Endothelial cell of umbilical vein (primary cell): ENCODE data around the gene ARHGAP15. TPM values are rescaled to one million over a fixed set of nuclear protein-coding genes. Genes with fewer than 3 reads are reported as not detected.

Experiments
- BruUV-seq: library from RNA; stranded (reverse); fragments of 400-500 nt; replicated peaks from 2 replicates; lab custom pipeline; 2021; lab: Mats Ljungman, UMichigan
- CTCF ChIA-PET: fragments of 300-600, 350-600 bp; sonication (Branson Sonifier 250); formaldehyde crosslinking; loops from one replicate; lab custom pipeline; 2021; ENCODE audit warnings: antibody characterized with exemption, inconsistent platforms; lab: Charles Lee
- POLR2A ChIA-PET: fragments of 300-600, 350-600 bp; sonication (Branson Sonifier 250); formaldehyde crosslinking; loops from one replicate; lab custom pipeline; 2021; ENCODE audit warnings: antibody characterized with exemption, inconsistent platforms; lab: Charles Lee
- DNase-seq: peaks from one replicate; pipeline ENCODE4 v3.0.0-alpha.2; 2011; ENCODE audit warnings: low read depth, low spot score
- FAIRE-seq: peaks from 2 replicates; lab custom pipeline; 2011; peaks lifted over from hg19 to GRCh38; lab: Jason Lieb, UNC
- H2AFZ ChIP-seq: 2 replicates; pipeline ENCODE4 v1.6.0; 2012; ENCODE audit warnings: low read depth, low read length, control low read depth, inconsistent platforms
- H3K27ac ChIP-seq: 2 replicates; pipeline ENCODE4 v1.5.1; 2011; ENCODE audit warnings: low read depth, mild to moderate bottlenecking, control low read depth, low read length, moderate library complexity; ENCODE audit not compliant: insufficient read depth
- H3K27me3 ChIP-seq, 2 experiments: 2 replicates each; pipeline versions ENCODE4 v1.6.0 to v1.6.1; 2011; ENCODE audit warnings: low read length in 2 of 2, mixed read lengths in 1 of 2; ENCODE audit not compliant: control insufficient read depth in 2 of 2, insufficient read depth in 2 of 2
- H3K36me3 ChIP-seq, 2 experiments: 2 replicates in 1 of 2; 3 replicates in 1 of 2; pipeline ENCODE4 v1.5.1; 2011; ENCODE audit warnings: low read length in 2 of 2, mild to moderate bottlenecking in 1 of 2, moderate library complexity in 1 of 2; ENCODE audit not compliant: control insufficient read depth in 2 of 2, insufficient read depth in 2 of 2; ENCODE audit errors: extremely low read depth in 1 of 2
- H3K4me1 ChIP-seq: 3 replicates; pipeline ENCODE4 v1.5.1; 2011; ENCODE audit warnings: mild to moderate bottlenecking, low read length; ENCODE audit not compliant: control insufficient read depth, insufficient read depth; ENCODE audit errors: extremely low read depth
- H3K4me2 ChIP-seq: 2 replicates; pipeline ENCODE4 v1.6.1; 2011; ENCODE audit warnings: low read length, control low read depth, mixed read lengths; ENCODE audit not compliant: insufficient read depth
- H3K4me3 ChIP-seq, 3 experiments: fragments of 200-600 bp in 1 of 3; sonication (generic), shearing (Covaris generic) in 1 of 3; replicated peaks in 1 of 3; 2 replicates each; pipeline ENCODE4 v1.5.1; 2011 to 2016; ENCODE audit warnings: control low read depth in 3 of 3, low read length in 3 of 3, mild to moderate bottlenecking in 2 of 3, inconsistent platforms in 1 of 3, low read depth in 1 of 3, moderate library complexity in 1 of 3; ENCODE audit not compliant: insufficient read depth in 1 of 3
- H3K79me2 ChIP-seq: 2 replicates; pipeline ENCODE4 v1.6.0; 2012; ENCODE audit warnings: low read length, inconsistent platforms; ENCODE audit not compliant: control insufficient read depth, insufficient read depth
- H3K9ac ChIP-seq: replicated peaks from 2 replicates; pipeline ENCODE3; 2011; ENCODE audit warnings: low read length, control low read depth; ENCODE audit not compliant: insufficient read depth; ENCODE audit errors: extremely low read depth
- H3K9me1 ChIP-seq: replicated peaks from 3 replicates; pipeline ENCODE4 v1.6.0; 2011; ENCODE audit warnings: mild to moderate bottlenecking, low read length; ENCODE audit not compliant: control insufficient read depth, insufficient read depth; ENCODE audit errors: extremely low read depth
- H3K9me3 ChIP-seq: replicated peaks from 2 replicates; pipeline ENCODE4 v1.5.1; 2012; ENCODE audit warnings: low read length, inconsistent platforms; ENCODE audit not compliant: control insufficient read depth, insufficient read depth
- H4K20me1 ChIP-seq: replicated peaks from 2 replicates; pipeline ENCODE3; 2011; ENCODE audit warnings: mild to moderate bottlenecking, low read length; ENCODE audit not compliant: control insufficient read depth, insufficient read depth; ENCODE audit errors: extremely low read depth
- EZH2 ChIP-seq: IDR thresholded peaks from 2 replicates; pipeline ENCODE4 v1.6.1; 2012; ENCODE audit warnings: borderline replicate concordance, low read depth, mild to moderate bottlenecking, moderate library complexity, low read length, inconsistent platforms; ENCODE audit not compliant: severe bottlenecking
- FOS ChIP-seq: IDR thresholded peaks from 2 replicates; pipeline ENCODE4 v1.6.1; 2011; ENCODE audit warnings: mild to moderate bottlenecking, low read length, moderate library complexity, borderline replicate concordance; ENCODE audit not compliant: insufficient read depth
- GATA2 ChIP-seq: IDR thresholded peaks from 2 replicates; pipeline ENCODE4 v1.7.0; 2011; ENCODE audit warnings: low read depth, mild to moderate bottlenecking, moderate library complexity, mixed read lengths, low read length; ENCODE audit not compliant: insufficient read length, insufficient read depth
- JUN ChIP-seq: IDR thresholded peaks from 2 replicates; pipeline ENCODE4 v1.6.1; 2011; ENCODE audit warnings: borderline replicate concordance, low read depth; ENCODE audit not compliant: insufficient read length, insufficient read depth
- MYC ChIP-seq: IDR thresholded peaks from one replicate; pipeline ENCODE4 v1.6.1; 2011; ENCODE audit warnings: mild to moderate bottlenecking, low read depth, low read length
- POLR2A ChIP-seq: IDR thresholded peaks from 2 replicates; pipeline ENCODE4 v1.6.1; 2012; ENCODE audit warnings: low read depth, mild to moderate bottlenecking, control low read depth, low read length
- POLR2AphosphoS5 ChIP-seq: IDR thresholded peaks from 2 replicates; pipeline ENCODE4 v1.6.1; 2012; ENCODE audit warnings: low read depth, mild to moderate bottlenecking, control low read depth, low read length, moderate library complexity; ENCODE audit not compliant: insufficient read depth
- dilution Hi-C: fragments of 300-500 bp; cut with MboI; formaldehyde crosslinking; loops from one replicate; pipeline ENCODE4 v1.15.0; 2019; ENCODE audit warnings: low sequenced_read_pairs; ENCODE audit not compliant: extremely low pct_ligation_motif_present
- intact Hi-C: fragments of 100-400 bp; cut with micrococcal nuclease; formaldehyde crosslinking; loops from one replicate; pipeline ENCODE4 v1.10.0; 2022
- polyA plus RNA-seq, 4 experiments: library from polyadenylated mRNA; depleted of rRNA in 3 of 4; stranded (reverse) in 3 of 4; unstranded in 1 of 4; fragments of >200 nt; gene quantifications; 2 replicates each; pipeline versions ENCODE4 v1.2.1 to v1.2.3, GENCODE V29; 2011 to 2012; ENCODE audit warnings: missing spikeins in 1 of 4
- total RNA-seq: library from RNA; stranded (reverse); gene quantifications from 2 replicates; pipeline ENCODE4 v1.2.3, GENCODE V29; 2021
- TF ChIP-seq, protein P1 (sequence below), 2 donors: IDR thresholded peaks; 1 replicate in 1 of 2; 2 replicates in 1 of 2; pipeline ENCODE4 v1.5.1; 2011; ENCODE audit warnings: low read length in 2 of 2, mild to moderate bottlenecking in 2 of 2, moderate library complexity in 2 of 2, control low read depth in 1 of 2, inconsistent platforms in 1 of 2, low read depth in 1 of 2; ENCODE audit not compliant: insufficient read depth in 1 of 2; ENCODE audit errors: extremely low read depth in 1 of 2
- TF ChIP-seq, protein P2 (sequence below): IDR thresholded peaks from 2 replicates; pipeline ENCODE4 v1.6.1; 2011; ENCODE audit not compliant: insufficient read depth, insufficient read length

ARHGAP15 gene
- total and polyA plus RNA-seq, 2 donors (not counting 3 experiments of a cell fraction or from before 2014, with no cell fraction given), result not detected

DNA sequence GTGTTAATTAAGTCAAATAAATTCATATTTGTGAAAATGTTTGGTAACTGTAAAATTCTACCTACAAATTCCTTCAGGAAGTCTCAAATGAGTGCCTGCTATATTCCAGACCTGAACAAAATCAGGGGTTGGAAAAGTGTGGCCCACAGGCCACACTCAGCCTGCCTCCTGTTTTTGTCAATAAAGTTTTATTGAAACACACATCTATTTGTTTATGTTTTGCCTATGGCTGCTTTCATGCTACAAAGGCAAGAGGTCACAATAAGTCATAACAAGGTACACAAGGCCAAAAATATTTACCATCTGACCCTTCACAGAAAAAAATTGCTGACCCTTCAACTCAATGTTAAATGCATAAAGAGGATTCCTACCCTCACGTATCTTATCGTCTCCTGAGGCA is 581.7 kb downstream of the ARHGAP15 start:
- Histone ChIP-seq H4K20me1 (no peaks in the 10 kb centered on the region), H3K9me3 (no peaks in the 10 kb centered on the region), H3K9ac (no peak overlapping the region), H3K9me1 (no peaks in the 10 kb centered on the region), H3K79me2 (no peaks in the 10 kb centered on the region), H3K27ac (no peak overlapping the region), H3K4me1 (no peaks in the 10 kb centered on the region), H3K4me3 (no peak overlapping the region), H3K4me2 (no peak overlapping the region), H2AFZ (no peak overlapping the region), H3K36me3 (no peaks in the 10 kb centered on the region), H3K27me3 (no peaks in the 10 kb centered on the region)
- intact Hi-C loops (no loop called here), dilution Hi-C loops (no loop called here)
- no peak for TF ChIP-seq GATA2
- TF ChIP-seq MYC, result no peak
- TF ChIP-seq, protein P1, sequence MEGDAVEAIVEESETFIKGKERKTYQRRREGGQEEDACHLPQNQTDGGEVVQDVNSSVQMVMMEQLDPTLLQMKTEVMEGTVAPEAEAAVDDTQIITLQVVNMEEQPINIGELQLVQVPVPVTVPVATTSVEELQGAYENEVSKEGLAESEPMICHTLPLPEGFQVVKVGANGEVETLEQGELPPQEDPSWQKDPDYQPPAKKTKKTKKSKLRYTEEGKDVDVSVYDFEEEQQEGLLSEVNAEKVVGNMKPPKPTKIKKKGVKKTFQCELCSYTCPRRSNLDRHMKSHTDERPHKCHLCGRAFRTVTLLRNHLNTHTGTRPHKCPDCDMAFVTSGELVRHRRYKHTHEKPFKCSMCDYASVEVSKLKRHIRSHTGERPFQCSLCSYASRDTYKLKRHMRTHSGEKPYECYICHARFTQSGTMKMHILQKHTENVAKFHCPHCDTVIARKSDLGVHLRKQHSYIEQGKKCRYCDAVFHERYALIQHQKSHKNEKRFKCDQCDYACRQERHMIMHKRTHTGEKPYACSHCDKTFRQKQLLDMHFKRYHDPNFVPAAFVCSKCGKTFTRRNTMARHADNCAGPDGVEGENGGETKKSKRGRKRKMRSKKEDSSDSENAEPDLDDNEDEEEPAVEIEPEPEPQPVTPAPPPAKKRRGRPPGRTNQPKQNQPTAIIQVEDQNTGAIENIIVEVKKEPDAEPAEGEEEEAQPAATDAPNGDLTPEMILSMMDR (IDR thresholded peaks at IDR 0.05; ENCODE audit: extremely low read depth in 1 of 2, insufficient read depth in 1 of 2, low read depth in 1 of 2, low read length in 2 of 2), result no peak
- TF ChIP-seq EZH2, result no peak
- TF ChIP-seq JUN, result no peak
- no peak for TF ChIP-seq POLR2A
- TF ChIP-seq, protein P2, sequence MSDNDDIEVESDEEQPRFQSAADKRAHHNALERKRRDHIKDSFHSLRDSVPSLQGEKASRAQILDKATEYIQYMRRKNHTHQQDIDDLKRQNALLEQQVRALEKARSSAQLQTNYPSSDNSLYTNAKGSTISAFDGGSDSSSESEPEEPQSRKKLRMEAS, result no peak
- no peak for TF ChIP-seq FOS
- TF ChIP-seq POLR2AphosphoS5, result no peak
- no peak for FAIRE-seq
- POLR2A ChIA-PET, result no interaction called here
- no TSS peak for BruUV-seq
- CTCF ChIA-PET, result no interaction called here
- DNase-seq, result no peak
